Ishikawa (cell line): ENCODE data around the gene GALNT8.

Experiments used
- CEBPB ChIP-seq: IDR thresholded peaks from 2 replicates; pipeline ENCODE4 v1.6.1; 2012
- CREB1 ChIP-seq: IDR thresholded peaks from 2 replicates; pipeline ENCODE4 v1.6.1; 2012; ENCODE audit warnings: low read depth
- EGR1 ChIP-seq: IDR thresholded peaks from 2 replicates; pipeline ENCODE4 v1.6.1; 2012
- EP300 ChIP-seq: IDR thresholded peaks from 2 replicates; pipeline ENCODE4 v1.6.1; 2012; ENCODE audit warnings: borderline replicate concordance
- FOXM1 ChIP-seq: IDR thresholded peaks from 2 replicates; pipeline ENCODE4 v1.6.1; 2012; ENCODE audit warnings: low read depth, borderline replicate concordance
- MAX ChIP-seq: IDR thresholded peaks from 2 replicates; pipeline ENCODE4 v1.6.1; 2012
- NFIC ChIP-seq: IDR thresholded peaks from 2 replicates; pipeline ENCODE4 v1.6.1; 2012
- RAD21 ChIP-seq: IDR thresholded peaks from 2 replicates; pipeline ENCODE4 v1.6.1; 2012; ENCODE audit warnings: low read depth
- TAF1 ChIP-seq: IDR thresholded peaks from 2 replicates; pipeline ENCODE4 v1.6.1; 2012; ENCODE audit warnings: low read depth, mild to moderate bottlenecking
- TCF12 ChIP-seq: IDR thresholded peaks from 2 replicates; pipeline ENCODE4 v1.6.1; 2012; ENCODE audit warnings: low read depth
- TEAD4 ChIP-seq: IDR thresholded peaks from 2 replicates; pipeline ENCODE4 v1.6.1; 2012
- USF1 ChIP-seq: IDR thresholded peaks from 2 replicates; pipeline ENCODE4 v1.6.1; 2012
- YY1 ChIP-seq: IDR thresholded peaks from 2 replicates; pipeline ENCODE4 v1.6.1; 2012; ENCODE audit warnings: low read depth
- ZBTB7A ChIP-seq: IDR thresholded peaks from 2 replicates; pipeline ENCODE4 v1.6.1; 2012; ENCODE audit warnings: low read depth
- TF ChIP-seq, protein P1 (sequence below): IDR thresholded peaks from 2 replicates; pipeline ENCODE4 v1.6.1; 2012; ENCODE audit warnings: low read depth, mild to moderate bottlenecking

GALNT8 gene

DNA sequence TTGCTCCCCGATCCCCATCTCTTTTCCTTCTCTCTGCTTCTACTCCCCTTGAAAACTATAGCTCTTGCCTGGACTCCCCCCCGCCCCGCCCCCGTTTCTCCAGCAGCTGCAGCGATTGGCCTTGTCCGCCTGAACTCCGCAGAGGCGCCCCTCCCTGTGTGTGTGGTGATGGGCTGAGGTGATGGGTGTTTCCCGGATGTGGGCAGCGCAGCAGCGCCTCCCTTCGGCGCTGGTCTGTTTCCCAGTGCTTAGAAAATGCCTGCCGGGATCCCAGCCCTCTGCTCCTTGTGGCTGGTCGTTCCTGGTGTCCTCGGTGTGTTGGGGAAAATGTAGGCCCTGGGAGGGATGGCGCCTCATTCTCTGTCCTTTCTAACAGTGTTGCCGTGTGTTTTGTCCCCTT, 43.3 kb downstream of the GALNT8 start:
- TF ChIP-seq RAD21 (peak; percentile 30; the same call in 1 of the 2 replicates), CEBPB (no peak)

- TF ChIP-seq TEAD4 (no peak), TCF12 (no peak), ZBTB7A (no peak), YY1 (no peak), CREB1 (no peak), RAD21 (no peak), USF1 (no peak), EP300 (no peak), TAF1 (no peak)
- TF ChIP-seq, protein P1, sequence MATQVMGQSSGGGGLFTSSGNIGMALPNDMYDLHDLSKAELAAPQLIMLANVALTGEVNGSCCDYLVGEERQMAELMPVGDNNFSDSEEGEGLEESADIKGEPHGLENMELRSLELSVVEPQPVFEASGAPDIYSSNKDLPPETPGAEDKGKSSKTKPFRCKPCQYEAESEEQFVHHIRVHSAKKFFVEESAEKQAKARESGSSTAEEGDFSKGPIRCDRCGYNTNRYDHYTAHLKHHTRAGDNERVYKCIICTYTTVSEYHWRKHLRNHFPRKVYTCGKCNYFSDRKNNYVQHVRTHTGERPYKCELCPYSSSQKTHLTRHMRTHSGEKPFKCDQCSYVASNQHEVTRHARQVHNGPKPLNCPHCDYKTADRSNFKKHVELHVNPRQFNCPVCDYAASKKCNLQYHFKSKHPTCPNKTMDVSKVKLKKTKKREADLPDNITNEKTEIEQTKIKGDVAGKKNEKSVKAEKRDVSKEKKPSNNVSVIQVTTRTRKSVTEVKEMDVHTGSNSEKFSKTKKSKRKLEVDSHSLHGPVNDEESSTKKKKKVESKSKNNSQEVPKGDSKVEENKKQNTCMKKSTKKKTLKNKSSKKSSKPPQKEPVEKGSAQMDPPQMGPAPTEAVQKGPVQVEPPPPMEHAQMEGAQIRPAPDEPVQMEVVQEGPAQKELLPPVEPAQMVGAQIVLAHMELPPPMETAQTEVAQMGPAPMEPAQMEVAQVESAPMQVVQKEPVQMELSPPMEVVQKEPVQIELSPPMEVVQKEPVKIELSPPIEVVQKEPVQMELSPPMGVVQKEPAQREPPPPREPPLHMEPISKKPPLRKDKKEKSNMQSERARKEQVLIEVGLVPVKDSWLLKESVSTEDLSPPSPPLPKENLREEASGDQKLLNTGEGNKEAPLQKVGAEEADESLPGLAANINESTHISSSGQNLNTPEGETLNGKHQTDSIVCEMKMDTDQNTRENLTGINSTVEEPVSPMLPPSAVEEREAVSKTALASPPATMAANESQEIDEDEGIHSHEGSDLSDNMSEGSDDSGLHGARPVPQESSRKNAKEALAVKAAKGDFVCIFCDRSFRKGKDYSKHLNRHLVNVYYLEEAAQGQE: no peak
Observed at GRCh38 chr12:4766445-4766844, 46.2 kb downstream of the GALNT8 start.

GRCh38 chr12:4767186-4767585, 47.0 kb downstream of the GALNT8 start:
- TF ChIP-seq TCF12: no peak
- no peak for TF ChIP-seq ZBTB7A
- no peak for TF ChIP-seq MAX
- TF ChIP-seq EGR1: no peak
- no peak for TF ChIP-seq RAD21
- TF ChIP-seq EP300: no peak
- no peak for TF ChIP-seq TAF1
- TF ChIP-seq TEAD4: no peak
- no peak for TF ChIP-seq NFIC
- TF ChIP-seq, protein P1: no peak
- no peak for TF ChIP-seq CREB1
- TF ChIP-seq CEBPB: no peak
- no peak for TF ChIP-seq YY1
- TF ChIP-seq USF1: no peak
- no peak for TF ChIP-seq FOXM1

GRCh38 chr12:4768341-4768740, 48.1 kb downstream of the GALNT8 start:
- TF ChIP-seq MAX: no peak
- TF ChIP-seq CEBPB: no peak
- TF ChIP-seq CREB1: no peak
- TF ChIP-seq EGR1: no peak
- no peak for TF ChIP-seq YY1
- TF ChIP-seq, protein P1: no peak
- no peak for TF ChIP-seq TCF12
- no peak for TF ChIP-seq EP300
- TF ChIP-seq USF1: no peak
- no peak for TF ChIP-seq RAD21
- no peak for TF ChIP-seq TEAD4
- no peak for TF ChIP-seq NFIC
- TF ChIP-seq ZBTB7A: no peak

DNA sequence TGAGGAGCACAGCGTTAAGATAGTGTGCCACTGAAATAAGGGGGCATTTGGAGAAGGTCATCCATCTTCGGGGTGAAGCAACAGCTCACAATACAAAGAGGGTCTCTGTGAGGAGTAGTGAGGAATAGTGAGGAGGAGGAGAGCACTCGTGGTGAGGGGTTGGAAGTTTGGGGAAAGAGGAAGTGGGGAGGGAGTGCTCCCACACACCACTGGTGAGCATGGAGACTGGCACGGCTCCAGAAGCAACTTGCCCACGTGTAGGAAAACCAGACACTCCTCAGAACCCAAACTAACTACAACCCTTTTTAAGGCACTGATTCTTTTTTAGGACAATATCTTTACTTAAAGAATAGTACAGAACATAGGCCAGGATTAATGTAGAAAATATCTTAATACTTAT, 48.9 kb downstream of the GALNT8 start:
- TF ChIP-seq MAX (no peak), YY1 (no peak), TCF12 (no peak), TEAD4 (no peak), ZBTB7A (no peak), TAF1 (no peak), EP300 (no peak), NFIC (no peak)
